Dendritic cell treated with granulocyte-macrophage colony-stimulating factor and Interleukin-4, amounts not matched to agents 40 ng/mL and 50 ng/mL, for 4 days (primary cell): ENCODE measurements around the gene OTULINL.
"Not testable (repeated sequence)": the region's sequence is repeated elsewhere in the genome, so short reads cannot be mapped to it uniquely, and the experiment has no call there.

Experiments used
- H3K27ac Mint-ChIP-seq: one replicate; pipeline ENCODE4 v1.8.0; 2022; ENCODE audit warnings: mild to moderate bottlenecking, mixed read lengths
- H3K27me3 Mint-ChIP-seq: one replicate; pipeline ENCODE4 v1.8.0; 2022; ENCODE audit warnings: mild to moderate bottlenecking, mixed read lengths
- H3K36me3 Mint-ChIP-seq: one replicate; pipeline ENCODE4 v1.8.0; 2022; ENCODE audit warnings: low read depth, mixed read lengths
- H3K4me1 Mint-ChIP-seq: one replicate; pipeline ENCODE4 v1.8.0; 2022; ENCODE audit warnings: low read depth, mixed read lengths
- H3K4me3 Mint-ChIP-seq: one replicate; pipeline ENCODE4 v1.8.0; 2022; ENCODE audit warnings: mild to moderate bottlenecking, moderate library complexity, mixed read lengths
- H3K9me3 Mint-ChIP-seq: one replicate; pipeline ENCODE4 v1.8.0; 2022; ENCODE audit warnings: mixed read lengths
- intact Hi-C: fragments of 100-400 bp; cut with micrococcal nuclease; formaldehyde crosslinking; loops from one replicate; pipeline ENCODE4 v1.15.0; 2022

Gene OTULINL

GRCh38 chr5:14581106-14581890 is at the start of gene OTULINL:
Gene OTULINL, plus strand, starts transcription at chr5:14581792. Its CDS starts 103 bp downstream, at chr5:14581895.
- Mint-ChIP-seq H3K27ac (peak within 1 kb of the TSS; percentile 85), H3K9me3 (no peaks in the 10 kb centered on the region), H3K27me3 (no peaks in the 10 kb centered on the region), H3K4me1 (peaks cover 65% of the 10 kb centered on the region), H3K36me3 (peaks cover 21% of the 10 kb centered on the region), H3K4me3 (peak within 1 kb of the TSS; percentile 88)
- intact Hi-C loops = loop anchor here (5.0 kb wide), 1 partner anchor 89 kb away; no protein-coding TSS in a partner anchor

GRCh38 chr5:14532180-14532579 is 49.4 kb upstream of the OTULINL start:
- no peaks in the 10 kb centered on the region for H3K36me3 Mint-ChIP-seq
- no peaks in the 10 kb centered on the region for H3K9me3 Mint-ChIP-seq
- H3K4me3 Mint-ChIP-seq = no peak overlapping the region
- intact Hi-C loops = no loop called here
- no peaks in the 10 kb centered on the region for H3K27me3 Mint-ChIP-seq
- no peak overlapping the region for H3K27ac Mint-ChIP-seq
- peaks cover 18% of the 10 kb centered on the region for H3K4me1 Mint-ChIP-seq

- Mint-ChIP-seq H3K4me1 (peaks cover 12% of the 10 kb centered on the region), H3K36me3 (no peaks in the 10 kb centered on the region), H3K9me3 (peaks cover 13% of the 10 kb centered on the region), H3K27me3 (no peaks in the 10 kb centered on the region), H3K4me3 (no peak overlapping the region), H3K27ac (peak overlapping the region; percentile 81)
- intact Hi-C loops = no loop called here
Measured at GRCh38 chr5:14534773-14535172, 46.8 kb upstream of the OTULINL start.

GRCh38 chr5:14545308-14545707 is 36.3 kb upstream of the OTULINL start:
- peaks cover 19% of the 10 kb centered on the region for H3K9me3 Mint-ChIP-seq
- H3K27ac Mint-ChIP-seq = peak overlapping the region; percentile 71
- no peaks in the 10 kb centered on the region for H3K27me3 Mint-ChIP-seq
- peak overlapping the region; percentile 10 for H3K4me3 Mint-ChIP-seq
- H3K4me1 Mint-ChIP-seq = peaks cover 73% of the 10 kb centered on the region
- H3K36me3 Mint-ChIP-seq = peaks cover 7% of the 10 kb centered on the region
- intact Hi-C loops = loop anchor here (5.0 kb wide), 1 partner anchor 42 kb away; no protein-coding TSS in a partner anchor

GRCh38 chr5:14545862-14546261 is 35.7 kb upstream of the OTULINL start:
- peak overlapping the region; percentile 71 for H3K27ac Mint-ChIP-seq

GRCh38 chr5:14547666-14548065 is 33.9 kb upstream of the OTULINL start:
- intact Hi-C loops = loop anchor here (5.0 kb wide), 1 partner anchor 40 kb away; no protein-coding TSS in a partner anchor
- H3K4me1 Mint-ChIP-seq = peaks cover 76% of the 10 kb centered on the region
- H3K27ac Mint-ChIP-seq = no peak overlapping the region
- no peak overlapping the region for H3K4me3 Mint-ChIP-seq
- H3K36me3 Mint-ChIP-seq = no peaks in the 10 kb centered on the region
- no peaks in the 10 kb centered on the region for H3K9me3 Mint-ChIP-seq
- H3K27me3 Mint-ChIP-seq = no peaks in the 10 kb centered on the region

More at GRCh38 chr5:14545862-14546261, 35.7 kb upstream of the OTULINL start:
- intact Hi-C loops = loop anchor here (5.0 kb wide), 1 partner anchor 41 kb away; no protein-coding TSS in a partner anchor
- peak overlapping the region; percentile 4 for H3K4me3 Mint-ChIP-seq
- H3K27me3 Mint-ChIP-seq = no peaks in the 10 kb centered on the region
- peaks cover 7% of the 10 kb centered on the region for H3K36me3 Mint-ChIP-seq
- H3K4me1 Mint-ChIP-seq = peaks cover 75% of the 10 kb centered on the region
- H3K9me3 Mint-ChIP-seq = peaks cover 13% of the 10 kb centered on the region

- Mint-ChIP-seq H3K36me3 (no peaks in the 10 kb centered on the region), H3K9me3 (no peaks in the 10 kb centered on the region), H3K4me1 (peaks cover 46% of the 10 kb centered on the region), H3K27me3 (no peaks in the 10 kb centered on the region), H3K27ac (no peak overlapping the region), H3K4me3 (no peak overlapping the region)
- intact Hi-C loops = no loop called here
Measured at GRCh38 chr5:14551211-14551610, 30.4 kb upstream of the OTULINL start.

- Mint-ChIP-seq H3K9me3 (no peaks in the 10 kb centered on the region), H3K4me3 (no peak overlapping the region), H3K27me3 (no peaks in the 10 kb centered on the region), H3K36me3 (no peaks in the 10 kb centered on the region), H3K27ac (no peak overlapping the region), H3K4me1 (peaks cover 40% of the 10 kb centered on the region)
- intact Hi-C loops = no loop called here
Measured at GRCh38 chr5:14552017-14552416, 29.6 kb upstream of the OTULINL start.

- H3K4me3 Mint-ChIP-seq, H3K36me3 Mint-ChIP-seq, H3K27me3 Mint-ChIP-seq, intact Hi-C loops, H3K9me3 Mint-ChIP-seq, H3K27ac Mint-ChIP-seq: not testable (repeated sequence)
- peaks cover 43% of the 10 kb centered on the region for H3K4me1 Mint-ChIP-seq
Measured at GRCh38 chr5:14554288-14554687, 27.3 kb upstream of the OTULINL start.

GRCh38 chr5:14556015-14556414 is 25.6 kb upstream of the OTULINL start:
- H3K4me1 Mint-ChIP-seq = peaks cover 36% of the 10 kb centered on the region
- no peak overlapping the region for H3K27ac Mint-ChIP-seq
- H3K36me3 Mint-ChIP-seq = no peaks in the 10 kb centered on the region
- no peaks in the 10 kb centered on the region for H3K9me3 Mint-ChIP-seq
- intact Hi-C loops = no loop called here
- peaks cover 1% of the 10 kb centered on the region for H3K27me3 Mint-ChIP-seq
- no peak overlapping the region for H3K4me3 Mint-ChIP-seq

GRCh38 chr5:14557203-14557770 is 24.3 kb upstream of the OTULINL start:
- intact Hi-C loops = no loop called here
- peaks cover 1% of the 10 kb centered on the region for H3K27me3 Mint-ChIP-seq
- no peaks in the 10 kb centered on the region for H3K9me3 Mint-ChIP-seq
- H3K27ac Mint-ChIP-seq = peak overlapping the region; percentile 47
- peaks cover 32% of the 10 kb centered on the region for H3K4me1 Mint-ChIP-seq
- H3K4me3 Mint-ChIP-seq = no peak overlapping the region
- H3K36me3 Mint-ChIP-seq = no peaks in the 10 kb centered on the region

- Mint-ChIP-seq H3K27me3 (peaks cover 1% of the 10 kb centered on the region), H3K27ac (peak overlapping the region; percentile 47), H3K9me3 (no peaks in the 10 kb centered on the region), H3K36me3 (no peaks in the 10 kb centered on the region), H3K4me3 (no peak overlapping the region), H3K4me1 (peaks cover 31% of the 10 kb centered on the region)
- intact Hi-C loops = no loop called here
Measured at GRCh38 chr5:14557791-14558415, 23.7 kb upstream of the OTULINL start.

GRCh38 chr5:14560091-14560595 is 21.4 kb upstream of the OTULINL start:
- Mint-ChIP-seq H3K4me3 (no peak overlapping the region), H3K36me3 (no peaks in the 10 kb centered on the region), H3K27me3 (peaks cover 1% of the 10 kb centered on the region), H3K9me3 (peaks cover 3% of the 10 kb centered on the region), H3K27ac (no peak overlapping the region), H3K4me1 (peaks cover 39% of the 10 kb centered on the region)
- intact Hi-C loops = no loop called here

GRCh38 chr5:14561741-14562140 is 19.9 kb upstream of the OTULINL start:
- H3K4me3 Mint-ChIP-seq = no peak overlapping the region
- intact Hi-C loops = no loop called here
- peaks cover 15% of the 10 kb centered on the region for H3K9me3 Mint-ChIP-seq
- H3K27ac Mint-ChIP-seq = no peak overlapping the region
- H3K4me1 Mint-ChIP-seq = peaks cover 45% of the 10 kb centered on the region
- no peaks in the 10 kb centered on the region for H3K36me3 Mint-ChIP-seq
- H3K27me3 Mint-ChIP-seq = peaks cover 1% of the 10 kb centered on the region
